Transverse colon (tissue), 4 donors: ENCODE data around the gene FANCI. TPM values are rescaled to one million over a fixed set of nuclear protein-coding genes. Genes with fewer than 3 reads are reported as not detected.

Experiments
- DNase-seq: peaks from one replicate; pipeline ENCODE4 v3.0.0-alpha.2; 2019
- H3K27ac ChIP-seq, 4 donors: fragments of 200-600 bp; sonication (generic); 2 replicates each; pipeline ENCODE4 v1.5.1; 2016 to 2018; ENCODE audit warnings: inconsistent platforms in 4 of 4
- H3K27me3 ChIP-seq: fragments of 200-600 bp; sonication (generic); 2 replicates; pipeline ENCODE4 v1.5.1; 2017; ENCODE audit warnings: inconsistent platforms
- H3K36me3 ChIP-seq, 4 donors: fragments of 200-600 bp; sonication (generic); 2 replicates each; pipeline ENCODE4 v1.5.1; 2017 to 2019; ENCODE audit warnings: inconsistent platforms in 4 of 4
- H3K4me1 ChIP-seq, 4 donors: fragments of 200-600 bp; sonication (generic); 2 replicates each; pipeline ENCODE4 v1.5.1; 2017 to 2020; ENCODE audit warnings: inconsistent platforms in 4 of 4
- H3K4me3 ChIP-seq, 4 donors: fragments of 200-600 bp; sonication (generic); 1 replicate in 1 of 4; 2 replicates in 3 of 4; pipeline versions ENCODE4 v1.5.1 to v1.6.1; 2017 to 2019; ENCODE audit warnings: inconsistent platforms in 4 of 4
- H3K9me3 ChIP-seq, 2 donors: fragments of 200-600 bp; sonication (generic); 2 replicates each; pipeline ENCODE4 v1.5.1; 2017 to 2019; ENCODE audit warnings: inconsistent platforms in 2 of 2
- EP300 ChIP-seq: sonication (generic); formaldehyde crosslinking; IDR thresholded peaks from one replicate; pipeline ENCODE4 v1.6.1; 2017; ENCODE audit warnings: antibody characterized with exemption, low read depth
- POLR2A ChIP-seq: fragments of 450-650 bp; IDR thresholded peaks from one replicate; pipeline ENCODE4 v1.6.1; 2016; ENCODE audit warnings: antibody characterized with exemption, mild to moderate bottlenecking, moderate library complexity
- POLR2AphosphoS5 ChIP-seq, 3 donors: sonication (generic); formaldehyde crosslinking; IDR thresholded peaks; one replicate each; pipeline ENCODE4 v1.6.1; 2016; ENCODE audit warnings: antibody characterized with exemption in 3 of 3
- WGBS, 2 donors: methylation state at CpG; one replicate each; pipeline ENCODE4 v1.1.5; 2018; ENCODE audit warnings: low coverage in 1 of 2; 5-methylcytosine and 5-hydroxymethylcytosine counted together
- in situ Hi-C, 4 donors: fragments of 200-750 bp; cut with MboI; loops; one replicate each; pipeline versions ENCODE4 v1.15.0 to v1.15.1; 2017; ENCODE audit warnings: low sequenced_read_pairs in 3 of 4, low pct_ligation_motif_present in 1 of 4, low pct_unique_long_range_greater_than_20kb in 1 of 4
- intact Hi-C: fragments of 100-400 bp; cut with DNase I; formaldehyde crosslinking; loops from one replicate; pipeline ENCODE4 v1.15.1; 2023; ENCODE audit warnings: low total_unique reads
- total RNA-seq, 4 donors: library from RNA; depleted of rRNA; stranded (reverse); fragments of >200 nt; gene quantifications; one replicate each; pipeline ENCODE4 v1.1.0, GENCODE V29; 2016
- TF ChIP-seq, protein P1 (sequence below), 5 experiments: fragments of 200-600 bp in 3 of 5; fragments of 450-650 bp in 2 of 5; sonication (generic) in 3 of 5; IDR thresholded peaks; 1 replicate in 2 of 5; 2 replicates in 3 of 5; pipeline ENCODE4 v1.5.1; 2016 to 2017; ENCODE audit warnings: antibody characterized with exemption in 5 of 5, inconsistent platforms in 3 of 5, mild to moderate bottlenecking in 2 of 5, moderate library complexity in 1 of 5

The FANCI gene
- total RNA-seq, 4 donors from 2014 or later, result 3.7 to 10.3 (median 4.5) TPM

- no peak for TF ChIP-seq EP300
- Histone ChIP-seq H3K36me3 (peaks cover 0 to 3% (median under 1%) of the 10 kb centered on the region in 4 donors), H3K9me3 (no peaks in the 10 kb centered on the region), H3K4me1 (peaks cover 7 to 19% (median 17%) of the 10 kb centered on the region in 4 donors), H3K4me3 (no peak overlapping the region), H3K27me3 (no peaks in the 10 kb centered on the region), H3K27ac (no peak overlapping the region)
- intact Hi-C loops (no loop called here), in situ Hi-C loops (no loop called here)
- WGBS, 2 donors, result 80 to 100% methylated on average over 1 to 6 of the region's 6 CpGs
- no peak for DNase-seq
Observed at GRCh38 chr15:89338036-89338435, 94.3 kb downstream of the FANCI start.

- Histone ChIP-seq H3K4me3 (no peak overlapping the region), H3K4me1 (peaks cover 0 to 4% (median 3%) of the 10 kb centered on the region in 4 donors), H3K36me3 (no peaks in the 10 kb centered on the region), H3K9me3 (no peaks in the 10 kb centered on the region), H3K27ac (no peak overlapping the region), H3K27me3 (no peaks in the 10 kb centered on the region)
- no peak for DNase-seq
- WGBS, 2 donors, result 69 to 90% methylated on average over 2 to 7 of the region's 7 CpGs
- in situ Hi-C loops, result no loop called here
- intact Hi-C loops, result no loop called here
- TF ChIP-seq POLR2AphosphoS5 (IDR thresholded peaks at IDR 0.05) (no peak), POLR2A (no peak), EP300 (no peak)
- TF ChIP-seq, protein P1, sequence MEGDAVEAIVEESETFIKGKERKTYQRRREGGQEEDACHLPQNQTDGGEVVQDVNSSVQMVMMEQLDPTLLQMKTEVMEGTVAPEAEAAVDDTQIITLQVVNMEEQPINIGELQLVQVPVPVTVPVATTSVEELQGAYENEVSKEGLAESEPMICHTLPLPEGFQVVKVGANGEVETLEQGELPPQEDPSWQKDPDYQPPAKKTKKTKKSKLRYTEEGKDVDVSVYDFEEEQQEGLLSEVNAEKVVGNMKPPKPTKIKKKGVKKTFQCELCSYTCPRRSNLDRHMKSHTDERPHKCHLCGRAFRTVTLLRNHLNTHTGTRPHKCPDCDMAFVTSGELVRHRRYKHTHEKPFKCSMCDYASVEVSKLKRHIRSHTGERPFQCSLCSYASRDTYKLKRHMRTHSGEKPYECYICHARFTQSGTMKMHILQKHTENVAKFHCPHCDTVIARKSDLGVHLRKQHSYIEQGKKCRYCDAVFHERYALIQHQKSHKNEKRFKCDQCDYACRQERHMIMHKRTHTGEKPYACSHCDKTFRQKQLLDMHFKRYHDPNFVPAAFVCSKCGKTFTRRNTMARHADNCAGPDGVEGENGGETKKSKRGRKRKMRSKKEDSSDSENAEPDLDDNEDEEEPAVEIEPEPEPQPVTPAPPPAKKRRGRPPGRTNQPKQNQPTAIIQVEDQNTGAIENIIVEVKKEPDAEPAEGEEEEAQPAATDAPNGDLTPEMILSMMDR (IDR thresholded peaks at IDR 0.05), result no peak
Observed at GRCh38 chr15:89340573-89340972, 96.8 kb downstream of the FANCI start.

DNA sequence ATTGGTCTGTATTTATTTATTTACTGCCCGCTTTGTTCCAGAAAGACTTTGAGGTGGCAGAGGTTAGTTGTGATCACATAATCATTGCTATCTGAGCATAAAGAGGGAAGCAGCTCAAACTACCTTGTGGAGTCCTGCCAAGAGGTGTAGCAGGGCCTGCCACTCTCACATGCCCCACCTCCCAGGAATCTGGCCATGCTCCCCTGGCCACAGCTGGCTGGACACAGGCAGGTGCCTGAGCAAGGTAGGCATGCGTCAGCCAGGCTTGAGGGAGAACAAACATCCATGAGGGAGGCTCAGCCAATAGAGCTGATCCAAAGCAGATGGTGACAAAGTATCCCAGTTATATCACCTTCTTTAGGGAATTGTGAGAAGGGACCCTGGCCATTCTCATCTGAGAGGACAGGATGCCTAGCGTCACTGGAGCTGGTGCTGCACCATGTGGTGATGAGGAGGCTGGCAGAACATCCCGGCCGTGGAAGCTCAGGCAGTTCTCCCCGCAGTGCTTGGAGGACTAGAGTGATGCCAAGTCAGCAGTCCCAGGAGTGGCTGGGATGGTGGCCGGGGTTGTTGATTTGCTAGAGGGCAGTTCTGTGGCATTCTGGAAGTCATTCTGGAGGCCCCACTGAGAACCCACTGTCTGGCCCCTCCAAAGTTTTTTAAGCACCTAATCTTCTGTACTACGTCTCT, 97.7 kb downstream of the FANCI start:
- 60% methylated on average over 8 of the region's 8 CpGs; no CpG with 5 or more reads in 1 of the 2 donors for WGBS, 2 donors
- Histone ChIP-seq H3K4me3 (no peak overlapping the region), H3K27me3 (peaks cover 5% of the 10 kb centered on the region), H3K27ac (no peak overlapping the region), H3K36me3 (no peaks in the 10 kb centered on the region), H3K4me1 (no peaks in the 10 kb centered on the region), H3K9me3 (no peaks in the 10 kb centered on the region)
- TF ChIP-seq POLR2A (no peak), EP300 (no peak), POLR2AphosphoS5 (IDR thresholded peaks at IDR 0.05) (no peak)
- TF ChIP-seq, protein P1 (IDR thresholded peaks at IDR 0.05), result no peak
- DNase-seq, result no peak
- in situ Hi-C loops (no loop called here), intact Hi-C loops (no loop called here)

GRCh38 chr15:89342840-89343239, 99.1 kb downstream of the FANCI start:
- in situ Hi-C loops (no loop called here), intact Hi-C loops (no loop called here)
- TF ChIP-seq POLR2AphosphoS5 (IDR thresholded peaks at IDR 0.05), result no peak
- TF ChIP-seq, protein P1 (IDR thresholded peaks at IDR 0.05), result no peak
- TF ChIP-seq POLR2A, result no peak
- no peak for TF ChIP-seq EP300
- WGBS, 2 donors, result 85% methylated on average over 3 of the region's 3 CpGs; no CpG with 5 or more reads in 1 of the 2 donors
- no peaks in the 10 kb centered on the region for H3K9me3 ChIP-seq
- H3K4me1 ChIP-seq, result no peaks in the 10 kb centered on the region
- H3K27ac ChIP-seq, result no peak overlapping the region
- peaks cover 7% of the 10 kb centered on the region for H3K27me3 ChIP-seq
- no peaks in the 10 kb centered on the region for H3K36me3 ChIP-seq
- DNase-seq, result no peak
- H3K4me3 ChIP-seq, result no peak overlapping the region
